Activated naive CD8-positive, alpha-beta T cell (primary cell): ENCODE data around the gene KIFBP.
A peak's percentile ranks its signal among the peaks of the same experiment; 100 is the strongest.

Source experiments
- H3K27ac Mint-ChIP-seq: one replicate; pipeline ENCODE4 v1.8.0; 2021; ENCODE audit warnings: mixed read lengths
- H3K27me3 Mint-ChIP-seq: one replicate; pipeline ENCODE4 v1.8.0; 2021; ENCODE audit warnings: mixed read lengths
- H3K36me3 Mint-ChIP-seq: one replicate; pipeline ENCODE4 v1.8.0; 2021; ENCODE audit warnings: mixed read lengths
- H3K4me1 Mint-ChIP-seq: one replicate; pipeline ENCODE4 v1.8.0; 2021; ENCODE audit warnings: low read depth, mixed read lengths
- H3K4me3 Mint-ChIP-seq: one replicate; pipeline ENCODE4 v1.8.0; 2021; ENCODE audit warnings: mild to moderate bottlenecking, mixed read lengths
- H3K9me3 Mint-ChIP-seq: one replicate; pipeline ENCODE4 v1.8.0; 2021; ENCODE audit warnings: low read depth, mixed read lengths

The KIFBP gene

GRCh38 chr10:69051710-69052487 lies 63.3 kb downstream of the KIFBP start:
- Mint-ChIP-seq H3K36me3 (no peaks in the 10 kb centered on the region), H3K27ac (no peak overlapping the region), H3K9me3 (no peaks in the 10 kb centered on the region), H3K27me3 (no peaks in the 10 kb centered on the region), H3K4me3 (no peak overlapping the region), H3K4me1 (peaks cover 21% of the 10 kb centered on the region)

- Mint-ChIP-seq H3K36me3 (no peaks in the 10 kb centered on the region), H3K4me1 (peaks cover 29% of the 10 kb centered on the region), H3K9me3 (no peaks in the 10 kb centered on the region), H3K27me3 (no peaks in the 10 kb centered on the region), H3K27ac (no peak overlapping the region), H3K4me3 (no peak overlapping the region)
Observed at GRCh38 chr10:69052736-69053135, 64.1 kb downstream of the KIFBP start.

GRCh38 chr10:69055241-69055640 lies 66.6 kb downstream of the KIFBP start:
- Mint-ChIP-seq H3K27ac (no peak overlapping the region), H3K9me3 (no peaks in the 10 kb centered on the region), H3K27me3 (no peaks in the 10 kb centered on the region), H3K4me1 (peaks cover 30% of the 10 kb centered on the region), H3K36me3 (peaks cover 2% of the 10 kb centered on the region), H3K4me3 (peak overlapping the region; percentile 43)

GRCh38 chr10:69056129-69056528 lies 67.5 kb downstream of the KIFBP start:
- H3K27ac Mint-ChIP-seq: no peak overlapping the region
- peaks cover 2% of the 10 kb centered on the region for H3K36me3 Mint-ChIP-seq
- peaks cover 33% of the 10 kb centered on the region for H3K4me1 Mint-ChIP-seq
- H3K9me3 Mint-ChIP-seq: no peaks in the 10 kb centered on the region
- no peaks in the 10 kb centered on the region for H3K27me3 Mint-ChIP-seq
- H3K4me3 Mint-ChIP-seq: no peak overlapping the region

GRCh38 chr10:69056536-69057260 lies 68.1 kb downstream of the KIFBP start:
- Mint-ChIP-seq H3K4me3 (no peak overlapping the region), H3K4me1 (peaks cover 38% of the 10 kb centered on the region), H3K9me3 (no peaks in the 10 kb centered on the region), H3K27ac (no peak overlapping the region), H3K36me3 (peaks cover 2% of the 10 kb centered on the region), H3K27me3 (no peaks in the 10 kb centered on the region)

- no peaks in the 10 kb centered on the region for H3K27me3 Mint-ChIP-seq
- H3K9me3 Mint-ChIP-seq: no peaks in the 10 kb centered on the region
- H3K27ac Mint-ChIP-seq: peak overlapping the region; percentile 64
- peaks cover 2% of the 10 kb centered on the region for H3K36me3 Mint-ChIP-seq
- H3K4me3 Mint-ChIP-seq: peak overlapping the region; percentile 17
- H3K4me1 Mint-ChIP-seq: peaks cover 45% of the 10 kb centered on the region
Observed at GRCh38 chr10:69057261-69057950, 68.8 kb downstream of the KIFBP start.

- Mint-ChIP-seq H3K4me1 (peaks cover 45% of the 10 kb centered on the region), H3K27ac (no peak overlapping the region), H3K27me3 (no peaks in the 10 kb centered on the region), H3K4me3 (no peak overlapping the region), H3K36me3 (peaks cover 2% of the 10 kb centered on the region), H3K9me3 (no peaks in the 10 kb centered on the region)
Observed at GRCh38 chr10:69057951-69058297, 69.3 kb downstream of the KIFBP start.

GRCh38 chr10:69060127-69060798 lies 71.7 kb downstream of the KIFBP start:
- Mint-ChIP-seq H3K36me3 (peaks cover 2% of the 10 kb centered on the region), H3K4me3 (no peak overlapping the region), H3K27ac (no peak overlapping the region), H3K9me3 (no peaks in the 10 kb centered on the region), H3K4me1 (peaks cover 43% of the 10 kb centered on the region), H3K27me3 (no peaks in the 10 kb centered on the region)

GRCh38 chr10:69061305-69062161 lies 72.9 kb downstream of the KIFBP start:
- Mint-ChIP-seq H3K4me1 (peaks cover 45% of the 10 kb centered on the region), H3K36me3 (peaks cover 4% of the 10 kb centered on the region), H3K27ac (peak overlapping the region; percentile 58), H3K4me3 (peak overlapping the region; percentile 82), H3K9me3 (no peaks in the 10 kb centered on the region), H3K27me3 (no peaks in the 10 kb centered on the region)

GRCh38 chr10:69062901-69063300 lies 74.3 kb downstream of the KIFBP start:
- peaks cover 4% of the 10 kb centered on the region for H3K36me3 Mint-ChIP-seq
- H3K4me1 Mint-ChIP-seq: peaks cover 33% of the 10 kb centered on the region
- H3K27ac Mint-ChIP-seq: no peak overlapping the region
- no peak overlapping the region for H3K4me3 Mint-ChIP-seq
- no peaks in the 10 kb centered on the region for H3K27me3 Mint-ChIP-seq
- H3K9me3 Mint-ChIP-seq: no peaks in the 10 kb centered on the region

GRCh38 chr10:69064762-69065328 lies 76.2 kb downstream of the KIFBP start:
- Mint-ChIP-seq H3K9me3 (no peaks in the 10 kb centered on the region), H3K27me3 (no peaks in the 10 kb centered on the region), H3K27ac (peak overlapping the region; percentile 66), H3K4me3 (no peak overlapping the region), H3K36me3 (peaks cover 2% of the 10 kb centered on the region), H3K4me1 (peaks cover 31% of the 10 kb centered on the region)

GRCh38 chr10:69065406-69066361 lies 77.1 kb downstream of the KIFBP start:
- Mint-ChIP-seq H3K4me1 (peaks cover 31% of the 10 kb centered on the region), H3K9me3 (no peaks in the 10 kb centered on the region), H3K4me3 (peak overlapping the region; percentile 68), H3K36me3 (peaks cover 2% of the 10 kb centered on the region), H3K27me3 (no peaks in the 10 kb centered on the region), H3K27ac (peak overlapping the region; percentile 96)
